ENCODE results near the gene RPS24. TPM values are rescaled to one million over a fixed set of nuclear protein-coding genes. Genes with fewer than 3 reads are reported as not detected.

Gene RPS24
- total and polyA plus RNA-seq, 9 of the 15 experiments (the other 6 are each of a cell fraction or from before 2014, with no cell fraction given): 1,947 to 7,307 (median 5,944) TPM

DNA sequence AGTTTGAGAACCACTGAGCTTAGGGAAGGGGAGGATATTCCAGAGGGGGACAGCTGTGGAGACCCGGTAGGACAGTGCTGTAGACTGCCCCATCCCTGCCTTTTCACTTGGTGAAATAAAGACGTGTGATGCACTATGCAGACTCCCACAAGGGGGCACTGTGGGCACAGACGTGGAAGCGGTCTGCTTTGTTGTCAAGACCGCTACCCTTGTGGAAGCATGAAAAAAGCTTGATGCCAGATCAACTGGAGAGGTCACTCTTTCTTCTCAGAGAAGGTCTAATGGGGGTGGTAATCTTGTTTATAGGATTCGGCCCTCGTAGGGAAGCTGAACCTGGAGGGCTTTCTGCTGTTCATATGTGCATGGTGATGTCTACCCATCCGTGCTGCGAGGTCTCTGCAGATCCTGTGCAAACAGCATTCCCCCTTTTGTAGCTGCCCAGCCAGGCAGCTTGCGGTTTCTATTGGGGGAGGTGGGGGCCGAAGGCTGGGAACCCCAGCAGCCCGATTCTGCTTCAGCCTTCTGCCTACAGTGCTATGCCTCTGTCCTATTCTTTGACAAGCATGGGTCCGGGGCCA lies 13.7 kb downstream of the RPS24 start:
- ATAC-seq: peak; percentile 83
- Histone ChIP-seq H3K27me3 (ENCODE audit: control insufficient read depth in 2 of 2, insufficient read depth in 2 of 2, low read length in 2 of 2) (peaks cover 0 to under 1% of the 10 kb centered on the region in 2 experiments; a peak in 2 of 5 replicates), H3K4me3 (no peak overlapping the region), H3K4me1 (replicated peaks in 1 of 2; ENCODE audit: control insufficient read depth in 2 of 2, insufficient read depth in 2 of 2, low read length in 2 of 2) (peaks cover 0 to 17% of the 10 kb centered on the region in 2 experiments; a peak in 2 of 5 replicates), H2AFZ (ENCODE audit: low read depth, low read length) (no peak overlapping the region), H3K27ac (ENCODE audit: extremely low read depth, low read depth, low read length) (no peak overlapping the region), H3K9me3 (replicated peaks; ENCODE audit: control insufficient read depth, insufficient read depth, low read depth, low read length) (no peaks in the 10 kb centered on the region), H3K9ac (ENCODE audit: insufficient read depth in 1 of 2, low read depth in 2 of 2, low read length in 2 of 2) (no peak overlapping the region), H3K36me3 (ENCODE audit: control insufficient read depth, insufficient read depth, low read length) (peaks cover 4% of the 10 kb centered on the region), H3K9me1 (ENCODE audit: control insufficient read depth, insufficient read depth, low read length) (peaks cover 5% of the 10 kb centered on the region), H3K4me2 (ENCODE audit: insufficient read depth, low read length) (no peak overlapping the region), H4K20me1 (replicated peaks; ENCODE audit: control insufficient read depth, insufficient read depth, low read length) (peaks cover 31% of the 10 kb centered on the region), H3K79me2 (ENCODE audit: control insufficient read depth, insufficient read depth, low read length) (no peaks in the 10 kb centered on the region)
- intact Hi-C loops (cut with micrococcal nuclease): loop anchor here (5.0 to 10.0 kb wide), 4 partner anchors 120 to 1150 kb away; no protein-coding TSS in a partner anchor
- in situ Hi-C loops (cut with MboI): loop anchor here (25.0 kb wide), 1 partner anchor 1140 kb away; no protein-coding TSS in a partner anchor
- WGBS (ENCODE audit: insufficient coverage, low coverage, missing lambda C conversion rate): 25% methylated on average over 13 of the region's 13 CpGs
- peak; percentile 75 to 88 (median 77) for DNase-seq (ENCODE audit: extremely low read depth in 1 of 4, low spot score in 3 of 4)
- ChIA-PET CTCF (ENCODE audit: low intra/inter-chr PET ratio) (interaction anchor here (0.6 to 2.3 kb wide), 3 partner anchors 109 to 1149 kb away, joined by 3 to 11 read pairs (median 5); no protein-coding TSS in a partner anchor), POLR2A (interaction anchor here (0.5 to 3.8 kb wide), 8 partner anchors 11 to 1301 kb away, joined by 3 to 21 read pairs (median 3); partner anchors contain the start of gene RPS24)
- FAIRE-seq: peak; percentile 94
- no TSS peak for BruUV-seq (replicated peaks)
- TF ChIP-seq FOXJ3 (CRISPR knock-in tag; IDR thresholded peaks at IDR 0.05) (no peak), XRCC3 (IDR thresholded peaks at IDR 0.05) (no peak), SMAD3 (CRISPR knock-in tag; conservative IDR thresholded peaks at IDR 0.05) (0 out of 2 replicates have a peak, but pooled peaks have one; percentile 31), NFE2L1 (tag; IDR thresholded peaks at IDR 0.05; ENCODE audit: borderline replicate concordance, low read depth) (no peak), ZNF764 (CRISPR knock-in tag; IDR thresholded peaks at IDR 0.05; ENCODE audit: low read depth) (no peak), STAG1 (CRISPR knock-in tag; IDR thresholded peaks at IDR 0.05; ENCODE audit: borderline replicate concordance) (peak; percentile 68; the same call in 1 of the 2 replicates), HDAC8 (tag; IDR thresholded peaks at IDR 0.05) (no peak), THRB (CRISPR knock-in tag; conservative IDR thresholded peaks at IDR 0.05) (0 out of 2 replicates have a peak, but pooled peaks have one; percentile 33), ZNF24 (IDR thresholded peaks at IDR 0.05) (peak; percentile 25; the same call in 1 of the 2 replicates), ATF1 (CRISPR knock-in tag; IDR thresholded peaks at IDR 0.05) (no peak), ATF1 (tag; IDR thresholded peaks at IDR 0.05) (peak; percentile 58), KDM4B (IDR thresholded peaks at IDR 0.05; ENCODE audit: borderline replicate concordance in 2 of 2, low read depth in 1 of 2) (no peak), RAD51 (IDR thresholded peaks at IDR 0.05; ENCODE audit: borderline replicate concordance, low read depth) (no peak), CTCF (IDR thresholded peaks at IDR 0.05 in 2 of 3, conservative IDR thresholded peaks at IDR 0.05 in 1 of 3; ENCODE audit: insufficient read depth in 2 of 3, low read depth in 1 of 3, low read length in 3 of 3) (peak; percentile 95 to 98 (median 95)), CREM (IDR thresholded peaks at IDR 0.05; ENCODE audit: low read depth) (peak; percentile 79), THAP12 (CRISPR knock-in tag; IDR thresholded peaks at IDR 0.05) (no peak), FIP1L1 (IDR thresholded peaks at IDR 0.05; ENCODE audit: low read depth, low read length, poor library complexity, severe bottlenecking) (no peak)

All from K562 (cell line).